Activated CD4-positive, alpha-beta T cell treated with anti-CD3 and anti-CD28 coated beads, Interleukin-2, amount 10 ng/mL, durations not matched to agents 24 days and 14 days (primary cell): ENCODE results near the gene TNFRSF25. TPM values are rescaled to one million over a fixed set of nuclear protein-coding genes. Genes with fewer than 3 reads are reported as not detected.
"Not testable (repeated sequence)": the region's sequence is repeated elsewhere in the genome, so short reads cannot be mapped to it uniquely, and the experiment has no call there.

Experiments
- DNase-seq: peaks from one replicate; pipeline ENCODE4 v3.0.0; 2022
- H3K27ac Mint-ChIP-seq: one replicate; pipeline ENCODE4 v1.8.0; 2022; ENCODE audit warnings: mild to moderate bottlenecking, mixed read lengths
- H3K27me3 Mint-ChIP-seq: one replicate; pipeline ENCODE4 v1.8.0; 2022; ENCODE audit warnings: mixed read lengths
- H3K36me3 Mint-ChIP-seq: one replicate; pipeline ENCODE4 v1.8.0; 2022; ENCODE audit warnings: low read depth, mild to moderate bottlenecking, mixed read lengths
- H3K4me1 Mint-ChIP-seq: one replicate; pipeline ENCODE4 v1.8.0; 2021; ENCODE audit warnings: mixed read lengths
- H3K4me3 Mint-ChIP-seq: one replicate; pipeline ENCODE4 v1.8.0; 2022; ENCODE audit warnings: mild to moderate bottlenecking, moderate library complexity, mixed read lengths
- H3K9me3 Mint-ChIP-seq: one replicate; pipeline ENCODE4 v1.8.0; 2021; ENCODE audit warnings: mixed read lengths
- intact Hi-C: fragments of 100-400 bp; cut with micrococcal nuclease; formaldehyde crosslinking; loops from one replicate; pipeline ENCODE4 v1.15.1; 2023
- total RNA-seq: library from RNA; stranded (reverse); gene quantifications from 2 replicates; pipeline ENCODE4 v1.2.3, GENCODE V29; 2022

The TNFRSF25 gene
- total RNA-seq, 1 donor from 2014 or later = 139 TPM

- Mint-ChIP-seq H3K9me3 (no peaks in the 10 kb centered on the region), H3K27me3 (peaks cover 28% of the 10 kb centered on the region), H3K4me1 (peaks cover 10% of the 10 kb centered on the region), H3K36me3 (no peaks in the 10 kb centered on the region), H3K27ac (no peak overlapping the region), H3K4me3 (peak overlapping the region; percentile 37)
- peak; percentile 92 for DNase-seq
- intact Hi-C loops = no loop called here
These were observed 25.5 kb downstream of the TNFRSF25 start for GRCh38 chr1:6440198-6441126.

- peaks cover 10% of the 10 kb centered on the region for H3K4me1 Mint-ChIP-seq
- no peaks in the 10 kb centered on the region for H3K9me3 Mint-ChIP-seq
- intact Hi-C loops = loop anchor here (1.0 kb wide), 1 partner anchor 192 kb away; no protein-coding TSS in a partner anchor
- peaks cover 34% of the 10 kb centered on the region for H3K27me3 Mint-ChIP-seq
- peak overlapping the region; percentile 58 for H3K27ac Mint-ChIP-seq
- H3K4me3 Mint-ChIP-seq = no peak overlapping the region
- peak; percentile 93 for DNase-seq
- H3K36me3 Mint-ChIP-seq = no peaks in the 10 kb centered on the region
These were observed 27.9 kb downstream of the TNFRSF25 start for GRCh38 chr1:6438047-6438525.

- DNase-seq, intact Hi-C loops, H3K4me3 Mint-ChIP-seq, H3K27ac Mint-ChIP-seq, H3K9me3 Mint-ChIP-seq, H3K36me3 Mint-ChIP-seq: not testable (repeated sequence)
- Mint-ChIP-seq H3K4me1 (peaks cover 10% of the 10 kb centered on the region), H3K27me3 (peaks cover 34% of the 10 kb centered on the region)
These were observed 28.8 kb downstream of the TNFRSF25 start for GRCh38 chr1:6437012-6437700.

GRCh38 chr1:6436277-6436676 is 29.7 kb downstream of the TNFRSF25 start:
- H3K27ac Mint-ChIP-seq, DNase-seq, H3K36me3 Mint-ChIP-seq, H3K9me3 Mint-ChIP-seq, H3K4me3 Mint-ChIP-seq, intact Hi-C loops: not testable (repeated sequence)
- Mint-ChIP-seq H3K27me3 (peaks cover 29% of the 10 kb centered on the region), H3K4me1 (peaks cover 10% of the 10 kb centered on the region)

- no peak overlapping the region for H3K4me3 Mint-ChIP-seq
- intact Hi-C loops = no loop called here
- H3K4me1 Mint-ChIP-seq = peaks cover 8% of the 10 kb centered on the region
- H3K9me3 Mint-ChIP-seq = no peaks in the 10 kb centered on the region
- no peaks in the 10 kb centered on the region for H3K36me3 Mint-ChIP-seq
- DNase-seq = no peak
- H3K27me3 Mint-ChIP-seq = peaks cover 28% of the 10 kb centered on the region
- H3K27ac Mint-ChIP-seq = no peak overlapping the region
These were observed 30.4 kb downstream of the TNFRSF25 start for GRCh38 chr1:6435547-6435946.

- intact Hi-C loops = no loop called here
- Mint-ChIP-seq H3K9me3 (no peaks in the 10 kb centered on the region), H3K4me1 (peaks cover 8% of the 10 kb centered on the region), H3K27ac (no peak overlapping the region), H3K36me3 (no peaks in the 10 kb centered on the region), H3K4me3 (no peak overlapping the region), H3K27me3 (peaks cover 31% of the 10 kb centered on the region)
- no peak for DNase-seq
These were observed 30.8 kb downstream of the TNFRSF25 start for GRCh38 chr1:6435129-6435528.

- Mint-ChIP-seq H3K27ac (no peak overlapping the region), H3K4me1 (peaks cover 5% of the 10 kb centered on the region), H3K9me3 (no peaks in the 10 kb centered on the region), H3K27me3 (peaks cover 27% of the 10 kb centered on the region), H3K36me3 (no peaks in the 10 kb centered on the region), H3K4me3 (no peak overlapping the region)
- intact Hi-C loops = no loop called here
- DNase-seq = no peak
These were observed 31.8 kb downstream of the TNFRSF25 start for GRCh38 chr1:6434186-6434585.

GRCh38 chr1:6431645-6432579 is 34.1 kb downstream of the TNFRSF25 start:
- DNase-seq, H3K27ac Mint-ChIP-seq, H3K36me3 Mint-ChIP-seq, intact Hi-C loops, H3K4me1 Mint-ChIP-seq, H3K9me3 Mint-ChIP-seq, H3K4me3 Mint-ChIP-seq: not testable (repeated sequence)
- H3K27me3 Mint-ChIP-seq = peaks cover 21% of the 10 kb centered on the region

GRCh38 chr1:6429660-6430411 is 36.1 kb downstream of the TNFRSF25 start:
- H3K4me1 Mint-ChIP-seq, DNase-seq, H3K4me3 Mint-ChIP-seq, H3K27ac Mint-ChIP-seq, intact Hi-C loops, H3K9me3 Mint-ChIP-seq, H3K36me3 Mint-ChIP-seq: not testable (repeated sequence)
- H3K27me3 Mint-ChIP-seq = peaks cover 25% of the 10 kb centered on the region

GRCh38 chr1:6428453-6428852 is 37.5 kb downstream of the TNFRSF25 start:
- H3K4me3 Mint-ChIP-seq, intact Hi-C loops, H3K4me1 Mint-ChIP-seq, H3K36me3 Mint-ChIP-seq, H3K9me3 Mint-ChIP-seq, DNase-seq, H3K27ac Mint-ChIP-seq: not testable (repeated sequence)
- peaks cover 25% of the 10 kb centered on the region for H3K27me3 Mint-ChIP-seq

GRCh38 chr1:6427441-6428390 is 38.3 kb downstream of the TNFRSF25 start:
- intact Hi-C loops = no loop called here
- H3K4me1 Mint-ChIP-seq = peaks cover 6% of the 10 kb centered on the region
- peaks cover 30% of the 10 kb centered on the region for H3K27me3 Mint-ChIP-seq

GRCh38 chr1:6426972-6427350 is 39.0 kb downstream of the TNFRSF25 start:
- Mint-ChIP-seq H3K4me3 (no peak overlapping the region), H3K27me3 (peaks cover 34% of the 10 kb centered on the region), H3K27ac (no peak overlapping the region), H3K36me3 (no peaks in the 10 kb centered on the region), H3K4me1 (peaks cover 6% of the 10 kb centered on the region), H3K9me3 (no peaks in the 10 kb centered on the region)
- intact Hi-C loops = no loop called here
- no peak for DNase-seq

More at GRCh38 chr1:6427441-6428390, 38.3 kb downstream of the TNFRSF25 start:
- no peaks in the 10 kb centered on the region for H3K9me3 Mint-ChIP-seq
- H3K36me3 Mint-ChIP-seq = no peaks in the 10 kb centered on the region
- no peak overlapping the region for H3K27ac Mint-ChIP-seq
- H3K4me3 Mint-ChIP-seq = no peak overlapping the region
- no peak for DNase-seq
